Adrenal gland (tissue), 12 donors: ENCODE data around the gene DCP2. TPM values are rescaled to one million over a fixed set of nuclear protein-coding genes. Genes with fewer than 3 reads are reported as not detected.
"Not testable (repeated sequence)": the region's sequence is repeated elsewhere in the genome, so short reads cannot be mapped to it uniquely, and the experiment has no call there.

Experiments used
- DNase-seq, 7 donors: peaks; one replicate each; pipeline ENCODE4 v3.0.0-alpha.2; 2019 to 2020
- H3K27ac ChIP-seq, 5 donors: fragments of 200-600 bp; sonication (generic) in 4 of 5; 1 replicate in 3 of 5; 2 replicates in 2 of 5; pipeline versions ENCODE4 v1.5.1 to v1.8.0; 2016 to 2020; ENCODE audit warnings: mild to moderate bottlenecking in 1 of 5
- H3K27me3 ChIP-seq: fragments of 200-600 bp; 2 replicates; pipeline ENCODE4 v1.8.0; 2021
- H3K36me3 ChIP-seq, 2 donors: fragments of 200-600 bp; replicated peaks in 1 of 2; 1 replicate in 1 of 2; 2 replicates in 1 of 2; pipeline versions ENCODE4 v1.5.1 to v1.8.0; 2018 to 2022
- H3K4me1 ChIP-seq, 2 donors: fragments of 200-600 bp; replicated peaks in 1 of 2; 1 replicate in 1 of 2; 2 replicates in 1 of 2; pipeline versions ENCODE4 v1.5.1 to v1.8.0; 2018 to 2021
- H3K4me3 ChIP-seq, 4 donors: fragments of 200-600 bp; sonication (generic) in 3 of 4; one replicate each; pipeline ENCODE4 v1.5.1; 2016 to 2018
- H3K9me3 ChIP-seq, 3 donors: fragments of 200-600 bp; sonication (generic) in 1 of 3; replicated peaks in 1 of 3; 1 replicate in 2 of 3; 2 replicates in 1 of 3; pipeline versions ENCODE4 v1.5.1 to v1.8.0; 2016 to 2021
- POLR2A ChIP-seq, 2 donors: fragments of 450-650 bp; IDR thresholded peaks; one replicate each; pipeline ENCODE4 v1.6.1; 2017; ENCODE audit warnings: antibody characterized with exemption in 2 of 2, mild to moderate bottlenecking in 2 of 2, moderate library complexity in 1 of 2
- WGBS, 4 donors: extraction: QIAGEN DNeasy Blood & Tissue Kit in 2 of 4; methylation state at CpG; one replicate each; pipeline versions ENCODE4 v1.1.5 to v1.1.7; 2013 to 2017; 5-methylcytosine and 5-hydroxymethylcytosine counted together
- intact Hi-C, 2 donors: fragments of 100-400 bp; cut with DNase I; formaldehyde crosslinking; loops; one replicate each; pipeline versions ENCODE4 v1.14.1 to v1.15.0; 2022 to 2023
- polyA plus RNA-seq, 3 donors: library from polyadenylated mRNA; stranded (reverse); fragments of 200-250 nt in 2 of 3; fragments of 350-450 nt in 1 of 3; fragmentation: Illumina TruSeq in 1 of 3; extraction: RNeasy Lipid Tissue Mini Kit (QIAGEN cat#74804) in 1 of 3; gene quantifications; one replicate each; pipeline ENCODE4 v1.2.3, GENCODE V29; 2013 to 2014
- total RNA-seq, 9 donors: library from RNA; depleted of rRNA in 4 of 9; stranded (reverse); fragments of >200 nt in 4 of 9; fragments of 120-200 nt in 1 of 9; fragmentation: NEBNext Ultra II Directional in 1 of 9; extraction: Animal tissue kit (Norgen Biotek cat#: 25700) in 1 of 9; gene quantifications; one replicate each; pipeline versions ENCODE4 v1.1.0 to v1.2.4, GENCODE V29; 2013 to 2023
- TF ChIP-seq, protein P1 (sequence below), 6 experiments: fragments of 450-650 bp in 4 of 6; fragments of 200-600 bp in 2 of 6; sonication (generic) in 1 of 6; IDR thresholded peaks; 1 replicate in 5 of 6; 2 replicates in 1 of 6; pipeline versions ENCODE4 v1.5.1 to v1.8.0; 2016 to 2021; ENCODE audit warnings: antibody characterized with exemption in 6 of 6, mild to moderate bottlenecking in 2 of 6, moderate library complexity in 1 of 6
- donor health status: healthy with polysubstance abuse.
- donor health status: Bipolar disorder and iron deficiency.
- donor health status: DM: yes; HTN: yes; CAD: no.
- donor health status: DM: no; HTN: no; CAD: no.
- donor health status: DM: no; HTN: no; CAD: no.
- donor health status: DM: yes; HTN: yes; CAD: no.

The DCP2 gene
- total and polyA plus RNA-seq, 12 donors = 7.0 to 66.4 (median 39.6) TPM

DNA sequence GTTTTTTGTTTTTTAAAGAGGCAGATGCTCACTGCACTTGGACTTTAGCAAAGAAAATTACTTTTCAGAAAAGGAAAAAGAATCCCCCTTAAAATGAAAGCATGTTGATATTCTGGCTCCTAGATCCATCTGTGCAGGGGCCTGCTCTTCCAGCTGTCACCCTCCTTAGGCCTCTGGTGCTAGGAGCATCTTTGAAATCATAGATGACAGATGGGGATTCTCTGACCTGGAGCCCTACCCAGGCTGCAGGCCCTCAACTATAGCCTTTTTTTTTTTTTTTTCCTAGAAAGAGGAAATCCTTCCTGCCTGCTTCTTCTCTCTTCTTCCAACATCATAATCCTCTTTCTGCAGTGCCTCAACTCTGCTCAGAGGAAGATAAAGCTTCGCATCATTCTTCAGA lies 16.3 kb upstream of the DCP2 start:
- no peaks in the 10 kb centered on the region for H3K36me3 ChIP-seq
- H3K27ac ChIP-seq = peak overlapping the region in 1 of 5 donors; percentile 36
- intact Hi-C loops = no loop called here

DNA sequence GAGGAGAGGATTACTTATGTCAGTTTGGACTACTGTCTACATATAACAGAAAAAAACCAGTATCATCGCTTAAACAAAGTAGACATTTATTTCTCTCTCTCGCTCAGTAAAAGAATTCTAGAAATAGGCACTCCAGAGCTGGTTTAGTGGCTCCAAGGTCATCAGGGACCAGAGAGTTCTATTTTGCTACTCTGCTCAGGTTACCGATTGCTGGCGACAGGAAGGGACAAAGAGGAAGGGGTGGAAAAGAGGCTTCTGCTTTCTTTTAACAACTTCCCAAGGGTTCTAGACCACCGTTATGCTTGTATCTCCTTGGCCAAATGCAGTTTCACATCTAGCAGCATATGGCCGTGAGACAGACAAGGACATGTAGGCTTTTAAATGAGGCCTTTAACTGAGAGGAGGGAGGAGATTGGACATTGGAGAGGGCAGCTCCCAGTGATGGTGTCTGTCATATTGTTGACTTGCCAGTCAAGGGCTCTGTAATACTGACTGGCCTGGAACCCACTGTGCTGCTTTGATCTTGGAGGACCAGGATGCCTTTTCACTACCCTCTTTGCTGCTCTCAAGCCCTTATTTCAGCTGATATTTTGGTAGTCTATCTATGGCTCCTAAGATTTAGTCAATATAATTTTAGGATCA lies 15.6 kb upstream of the DCP2 start:
- H3K36me3 ChIP-seq = no peaks in the 10 kb centered on the region
- no peaks in the 10 kb centered on the region for H3K27me3 ChIP-seq
- DNase-seq = no peak
- no peak overlapping the region for H3K4me3 ChIP-seq
- WGBS, 4 donors = 50 to 62% (median 55%) methylated on average over 6 of the region's 6 CpGs
- peak overlapping the region in 2 of 5 donors; percentile 36 to 39 for H3K27ac ChIP-seq
- no peaks in the 10 kb centered on the region for H3K9me3 ChIP-seq
- H3K4me1 ChIP-seq = peaks cover 39 to 42% of the 10 kb centered on the region in 2 donors
- no peak for TF ChIP-seq POLR2A (IDR thresholded peaks at IDR 0.05)
- intact Hi-C loops = no loop called here

More for the DNA sequence above, 16.3 kb upstream of the DCP2 start:
- TF ChIP-seq, protein P1, sequence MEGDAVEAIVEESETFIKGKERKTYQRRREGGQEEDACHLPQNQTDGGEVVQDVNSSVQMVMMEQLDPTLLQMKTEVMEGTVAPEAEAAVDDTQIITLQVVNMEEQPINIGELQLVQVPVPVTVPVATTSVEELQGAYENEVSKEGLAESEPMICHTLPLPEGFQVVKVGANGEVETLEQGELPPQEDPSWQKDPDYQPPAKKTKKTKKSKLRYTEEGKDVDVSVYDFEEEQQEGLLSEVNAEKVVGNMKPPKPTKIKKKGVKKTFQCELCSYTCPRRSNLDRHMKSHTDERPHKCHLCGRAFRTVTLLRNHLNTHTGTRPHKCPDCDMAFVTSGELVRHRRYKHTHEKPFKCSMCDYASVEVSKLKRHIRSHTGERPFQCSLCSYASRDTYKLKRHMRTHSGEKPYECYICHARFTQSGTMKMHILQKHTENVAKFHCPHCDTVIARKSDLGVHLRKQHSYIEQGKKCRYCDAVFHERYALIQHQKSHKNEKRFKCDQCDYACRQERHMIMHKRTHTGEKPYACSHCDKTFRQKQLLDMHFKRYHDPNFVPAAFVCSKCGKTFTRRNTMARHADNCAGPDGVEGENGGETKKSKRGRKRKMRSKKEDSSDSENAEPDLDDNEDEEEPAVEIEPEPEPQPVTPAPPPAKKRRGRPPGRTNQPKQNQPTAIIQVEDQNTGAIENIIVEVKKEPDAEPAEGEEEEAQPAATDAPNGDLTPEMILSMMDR (IDR thresholded peaks at IDR 0.05) = no peak
- no peak for TF ChIP-seq POLR2A (IDR thresholded peaks at IDR 0.05)
- no peak for DNase-seq
- Histone ChIP-seq H3K27me3 (no peaks in the 10 kb centered on the region), H3K4me1 (peaks cover 39 to 42% of the 10 kb centered on the region in 2 donors), H3K4me3 (no peak overlapping the region), H3K9me3 (no peaks in the 10 kb centered on the region)
- 90 to 97% (median 94%) methylated on average over 1 of the region's 1 CpG for WGBS, 4 donors

DNA sequence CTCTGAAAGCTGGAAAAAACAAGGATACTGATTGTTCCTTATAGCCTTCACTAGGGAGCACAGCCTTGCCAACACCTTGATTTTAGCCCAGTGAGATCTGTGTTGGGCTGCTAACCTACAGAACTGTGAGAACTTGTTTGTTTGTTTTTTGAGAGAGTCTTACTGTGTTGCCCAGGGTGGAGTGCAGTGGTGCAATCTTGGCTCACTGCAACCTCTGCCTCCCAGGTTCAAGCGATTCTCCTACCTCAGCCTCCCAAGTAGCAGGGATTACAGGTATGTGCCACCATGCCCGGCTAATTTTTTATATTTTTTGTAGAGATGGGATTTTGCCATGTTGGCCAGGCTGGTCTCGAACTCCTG lies 13.2 kb upstream of the DCP2 start:
- Histone ChIP-seq H3K27ac (peak overlapping the region in 3 of 5 donors; percentile 46 to 63 (median 54)), H3K4me1 (peaks cover 32 to 36% of the 10 kb centered on the region in 2 donors)
- H3K9me3 ChIP-seq, H3K36me3 ChIP-seq, H3K4me3 ChIP-seq, H3K27me3 ChIP-seq, DNase-seq, intact Hi-C loops: not testable (repeated sequence)
- WGBS, 4 donors = 85 to 90% (median 88%) methylated on average over 3 of the region's 3 CpGs

DNA sequence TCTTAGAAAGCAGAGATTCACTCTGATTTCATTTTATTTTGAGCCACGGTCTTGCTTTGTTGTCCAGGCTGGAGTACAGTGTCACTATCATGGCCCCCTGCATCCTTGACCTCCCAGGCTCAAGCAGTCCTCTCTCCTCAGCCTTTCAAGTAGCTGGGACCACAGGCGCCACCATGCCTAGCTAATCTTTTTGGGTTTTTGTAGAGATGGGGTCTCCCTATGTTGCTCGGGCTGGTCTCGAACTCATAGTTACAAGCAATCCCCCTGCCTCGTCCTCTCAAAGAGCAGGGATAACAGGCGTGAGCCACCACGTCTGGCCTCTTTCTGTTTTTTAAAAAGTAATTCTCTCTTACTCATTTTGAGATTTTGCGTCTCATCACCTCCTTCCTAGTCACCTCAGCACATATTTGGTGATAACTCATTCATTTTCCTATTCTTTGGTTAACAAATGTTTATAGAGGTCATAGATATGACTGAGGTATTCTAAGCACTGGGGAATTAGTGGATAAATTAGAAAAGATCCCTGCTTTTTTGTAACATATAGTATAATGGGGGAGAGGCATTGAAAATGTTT lies 10.8 kb upstream of the DCP2 start:
- TF ChIP-seq, protein P1 (IDR thresholded peaks at IDR 0.05) = no peak
- TF ChIP-seq POLR2A (IDR thresholded peaks at IDR 0.05) = no peak
- 86 to 89% (median 87%) methylated on average over 8 of the region's 8 CpGs for WGBS, 4 donors
- no peak for DNase-seq
- no peaks in the 10 kb centered on the region for H3K9me3 ChIP-seq
- no peaks in the 10 kb centered on the region for H3K27me3 ChIP-seq
- no peaks in the 10 kb centered on the region for H3K36me3 ChIP-seq
- H3K4me1 ChIP-seq = peaks cover 13 to 17% of the 10 kb centered on the region in 2 donors
- intact Hi-C loops = loop anchor here in 1 of 2 donors (5.0 kb wide), 1 partner anchor 39 kb away; no protein-coding TSS in a partner anchor
- H3K4me3 ChIP-seq = no peak overlapping the region
- no peak overlapping the region for H3K27ac ChIP-seq

DNA sequence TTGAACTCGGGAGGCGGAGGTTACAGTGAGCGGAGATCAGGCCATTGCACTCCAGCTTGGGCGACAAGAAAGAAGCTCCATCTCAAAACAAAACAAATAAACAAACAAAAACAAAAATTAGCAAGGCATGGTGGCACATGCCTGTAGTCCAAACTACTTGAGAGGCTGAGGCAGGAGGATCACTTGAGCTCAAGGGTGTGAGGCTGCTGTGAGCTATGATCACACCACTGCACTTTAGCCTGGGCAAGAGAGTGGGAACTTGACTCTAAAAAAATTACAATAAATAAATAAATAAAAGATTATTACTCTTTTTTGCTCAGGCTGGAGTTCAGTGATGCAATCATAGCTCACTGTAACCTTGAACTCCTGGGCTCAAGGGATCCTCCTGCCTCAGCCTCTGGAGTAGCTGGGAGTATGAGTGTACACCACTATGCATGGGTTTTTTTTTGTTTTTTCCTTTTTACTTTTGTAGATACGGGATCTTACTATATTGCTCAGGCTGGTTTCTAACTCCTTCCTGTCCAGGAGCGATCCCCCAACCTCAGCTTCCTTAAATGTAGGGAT lies 9.0 kb upstream of the DCP2 start:
- Histone ChIP-seq H3K4me1 (peaks cover 9 to 14% of the 10 kb centered on the region in 2 donors), H3K36me3 (no peaks in the 10 kb centered on the region), H3K9me3 (no peaks in the 10 kb centered on the region), H3K4me3 (no peak overlapping the region), H3K27me3 (no peaks in the 10 kb centered on the region), H3K27ac (no peak overlapping the region)
- 89 to 95% (median 91%) methylated on average over 6 of the region's 6 CpGs for WGBS, 4 donors
- intact Hi-C loops = loop anchor here in 1 of 2 donors (5.0 kb wide), 1 partner anchor 40 kb away; no protein-coding TSS in a partner anchor
- DNase-seq = peak in 1 of 7 donors; percentile 20
- TF ChIP-seq POLR2A (IDR thresholded peaks at IDR 0.05) = no peak
- TF ChIP-seq, protein P1 (IDR thresholded peaks at IDR 0.05) = no peak
